SK-MEL-5 (cell line): ENCODE results near the gene OBSCN. TPM values are rescaled to one million over a fixed set of nuclear protein-coding genes. Genes with fewer than 3 reads are reported as not detected.
"Not testable (repeated sequence)": the region's sequence is repeated elsewhere in the genome, so short reads cannot be mapped to it uniquely, and the experiment has no call there.

Experiments
- DNase-seq: peaks from one replicate; pipeline ENCODE4 v3.0.0-alpha.2; 2016; ENCODE audit warnings: low read depth, low spot score
- in situ Hi-C: cut with HindIII; loops from 2 replicates; pipeline ENCODE4 v1.10.0; 2016; ENCODE audit warnings: low sequenced_read_pairs, high pct_unique_total_duplicates, low pct_unique_long_range_greater_than_20kb
- total RNA-seq: library from RNA; depleted of rRNA; stranded (reverse); fragments of >200 nt; shearing (Covaris generic); gene quantifications from 2 replicates; pipeline ENCODE4 v1.2.3, GENCODE V29; 2014

OBSCN gene
- total RNA-seq, 1 experiment from 2014 or later = 0.98 TPM

GRCh38 chr1:228219245-228219961 lies 11.6 kb downstream of the OBSCN start:
- no peak for DNase-seq
- in situ Hi-C loops = no loop called here

- DNase-seq = no peak
- in situ Hi-C loops = no loop called here
Observed at GRCh38 chr1:228219962-228220780, 12.3 kb downstream of the OBSCN start.

- in situ Hi-C loops, DNase-seq: not testable (repeated sequence)
Observed at GRCh38 chr1:228221097-228221496, 13.3 kb downstream of the OBSCN start.

- DNase-seq = no peak
- in situ Hi-C loops = no loop called here
Observed at GRCh38 chr1:228222548-228222947, 14.7 kb downstream of the OBSCN start.

GRCh38 chr1:228224198-228225164 lies 16.6 kb downstream of the OBSCN start:
- DNase-seq = no peak
- in situ Hi-C loops = no loop called here

GRCh38 chr1:228225165-228225710 lies 17.4 kb downstream of the OBSCN start:
- in situ Hi-C loops = no loop called here
- no peak for DNase-seq

GRCh38 chr1:228225740-228226139 lies 17.9 kb downstream of the OBSCN start:
- in situ Hi-C loops = no loop called here
- no peak for DNase-seq

GRCh38 chr1:228226141-228226874 lies 18.5 kb downstream of the OBSCN start:
- in situ Hi-C loops = no loop called here
- DNase-seq = no peak

GRCh38 chr1:228226956-228227791 lies 19.3 kb downstream of the OBSCN start:
- peak; percentile 21 for DNase-seq
- in situ Hi-C loops = no loop called here

GRCh38 chr1:228228147-228228546 lies 20.3 kb downstream of the OBSCN start:
- not testable (repeated sequence) for DNase-seq

GRCh38 chr1:228228601-228229074 lies 20.8 kb downstream of the OBSCN start:
- no peak for DNase-seq
- in situ Hi-C loops = no loop called here

More at GRCh38 chr1:228228147-228228546, 20.3 kb downstream of the OBSCN start:
- in situ Hi-C loops = not testable (repeated sequence)

GRCh38 chr1:228231189-228231588 lies 23.3 kb downstream of the OBSCN start:
- in situ Hi-C loops = no loop called here
- no peak for DNase-seq

- DNase-seq = no peak
- in situ Hi-C loops = no loop called here
Observed at GRCh38 chr1:228233136-228233535, 25.3 kb downstream of the OBSCN start.

GRCh38 chr1:228234921-228235320 lies 27.1 kb downstream of the OBSCN start:
- DNase-seq = no peak
- in situ Hi-C loops = no loop called here

- DNase-seq = peak; percentile 79
- in situ Hi-C loops = no loop called here
Observed at GRCh38 chr1:228236744-228237143, 28.9 kb downstream of the OBSCN start.

- DNase-seq = no peak
- in situ Hi-C loops = no loop called here
Observed at GRCh38 chr1:228238007-228238406, 30.2 kb downstream of the OBSCN start.
